ENCODE results near the gene ARHGEF38. TPM values are rescaled to one million over a fixed set of nuclear protein-coding genes. Genes with fewer than 3 reads are reported as not detected.

ARHGEF38 gene
- total and polyA plus RNA-seq, 12 donors, result 0.28 TPM; not detected in 11

DNA sequence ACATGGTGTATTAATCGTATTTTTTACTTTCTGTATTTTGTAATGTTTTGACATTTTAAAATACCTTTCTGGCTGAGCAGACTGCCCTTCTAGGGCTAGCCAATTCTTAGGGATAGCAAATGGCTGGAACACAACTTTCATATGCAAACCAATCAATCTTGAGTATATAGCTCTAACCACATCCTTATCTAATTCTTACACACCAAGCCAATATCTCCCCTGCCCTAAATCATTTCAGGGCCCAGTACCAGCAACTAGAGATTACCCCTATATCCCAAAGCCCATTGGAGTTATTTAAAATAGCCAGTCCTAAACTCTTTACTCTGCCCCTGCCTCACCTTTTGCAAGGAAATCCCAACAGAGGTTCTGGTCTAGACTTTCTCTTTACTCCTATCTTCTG, 97.8 kb downstream of the ARHGEF38 start:
- no peak overlapping the region for H3K4me3 ChIP-seq
- no peak overlapping the region for H3K27ac ChIP-seq
- H3K4me1 ChIP-seq, result no peaks in the 10 kb centered on the region
- DNase-seq, result no peak
- ATAC-seq, result no peak
- no peaks in the 10 kb centered on the region for H3K27me3 ChIP-seq
- 76 to 82% methylated on average over 1 of the region's 1 CpG for WGBS, 2 donors
- TF ChIP-seq, protein P1, sequence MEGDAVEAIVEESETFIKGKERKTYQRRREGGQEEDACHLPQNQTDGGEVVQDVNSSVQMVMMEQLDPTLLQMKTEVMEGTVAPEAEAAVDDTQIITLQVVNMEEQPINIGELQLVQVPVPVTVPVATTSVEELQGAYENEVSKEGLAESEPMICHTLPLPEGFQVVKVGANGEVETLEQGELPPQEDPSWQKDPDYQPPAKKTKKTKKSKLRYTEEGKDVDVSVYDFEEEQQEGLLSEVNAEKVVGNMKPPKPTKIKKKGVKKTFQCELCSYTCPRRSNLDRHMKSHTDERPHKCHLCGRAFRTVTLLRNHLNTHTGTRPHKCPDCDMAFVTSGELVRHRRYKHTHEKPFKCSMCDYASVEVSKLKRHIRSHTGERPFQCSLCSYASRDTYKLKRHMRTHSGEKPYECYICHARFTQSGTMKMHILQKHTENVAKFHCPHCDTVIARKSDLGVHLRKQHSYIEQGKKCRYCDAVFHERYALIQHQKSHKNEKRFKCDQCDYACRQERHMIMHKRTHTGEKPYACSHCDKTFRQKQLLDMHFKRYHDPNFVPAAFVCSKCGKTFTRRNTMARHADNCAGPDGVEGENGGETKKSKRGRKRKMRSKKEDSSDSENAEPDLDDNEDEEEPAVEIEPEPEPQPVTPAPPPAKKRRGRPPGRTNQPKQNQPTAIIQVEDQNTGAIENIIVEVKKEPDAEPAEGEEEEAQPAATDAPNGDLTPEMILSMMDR (IDR thresholded peaks at IDR 0.05), result no peak
- intact Hi-C loops (cut with DNase I), result loop anchor here in 1 of 10 donors (10.0 kb wide), 1 partner anchor 125 kb away; no protein-coding TSS in a partner anchor
- H3K36me3 ChIP-seq, result no peaks in the 10 kb centered on the region
- no peaks in the 10 kb centered on the region for H3K9me3 ChIP-seq

DNA sequence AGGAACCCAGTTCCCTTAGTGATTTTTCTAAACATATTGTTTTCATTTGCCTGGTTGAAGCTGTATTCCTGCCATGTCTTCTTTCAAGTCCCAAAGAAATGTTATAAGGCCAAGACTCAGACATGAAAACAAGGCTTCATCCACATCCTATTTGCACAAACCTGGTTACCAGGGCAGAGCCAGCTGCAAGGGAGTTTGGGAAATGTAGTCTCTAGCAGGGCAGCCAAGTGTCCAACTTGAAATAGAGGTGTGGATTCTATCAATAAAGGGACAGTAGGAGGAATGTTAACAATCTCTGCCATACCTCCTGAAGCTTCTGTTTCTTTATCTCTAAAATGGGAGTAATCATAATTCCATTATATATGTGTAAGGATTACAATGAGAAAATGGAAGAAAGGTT, 99.5 kb downstream of the ARHGEF38 start:
- Histone ChIP-seq H3K9me3 (no peaks in the 10 kb centered on the region), H3K36me3 (no peaks in the 10 kb centered on the region), H3K27ac (no peak overlapping the region), H3K27me3 (no peaks in the 10 kb centered on the region), H3K4me1 (no peaks in the 10 kb centered on the region), H3K4me3 (no peak overlapping the region)
- intact Hi-C loops (cut with DNase I), result loop anchor here in 1 of 10 donors (10.0 kb wide), 1 partner anchor 127 kb away; no protein-coding TSS in a partner anchor
- ATAC-seq, result no peak
- TF ChIP-seq, protein P1 (IDR thresholded peaks at IDR 0.05), result no peak
- DNase-seq, result no peak

DNA sequence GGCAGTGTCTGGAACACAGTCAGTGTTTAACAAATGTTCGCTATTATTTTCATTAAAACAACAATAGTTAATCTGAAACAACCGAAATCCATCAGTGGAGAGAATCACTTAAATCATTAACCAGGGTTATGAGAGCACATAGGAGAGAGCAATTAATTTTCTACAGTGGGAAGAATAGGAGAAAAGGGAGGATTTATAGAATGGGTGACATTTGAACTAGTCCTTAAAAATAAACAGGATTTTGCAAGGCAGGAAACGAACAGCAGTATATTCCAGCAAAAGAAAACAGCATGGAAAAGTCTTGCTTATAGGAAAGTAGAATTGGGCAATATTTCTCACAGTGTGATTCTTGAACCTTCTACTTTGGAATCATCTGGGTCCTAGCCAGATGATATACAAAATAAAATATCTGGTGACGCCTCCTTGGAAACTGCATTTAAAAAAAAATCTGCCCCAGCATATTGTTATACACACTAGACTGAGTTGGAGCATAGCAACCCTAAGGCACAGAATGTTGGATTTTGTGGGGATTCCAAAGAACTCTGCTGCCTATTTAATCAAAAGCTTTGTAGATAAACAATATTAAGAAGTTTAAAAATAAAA, 100.0 kb downstream of the ARHGEF38 start:
- no peak for DNase-seq
- TF ChIP-seq, protein P1 (IDR thresholded peaks at IDR 0.05), result no peak

DNA sequence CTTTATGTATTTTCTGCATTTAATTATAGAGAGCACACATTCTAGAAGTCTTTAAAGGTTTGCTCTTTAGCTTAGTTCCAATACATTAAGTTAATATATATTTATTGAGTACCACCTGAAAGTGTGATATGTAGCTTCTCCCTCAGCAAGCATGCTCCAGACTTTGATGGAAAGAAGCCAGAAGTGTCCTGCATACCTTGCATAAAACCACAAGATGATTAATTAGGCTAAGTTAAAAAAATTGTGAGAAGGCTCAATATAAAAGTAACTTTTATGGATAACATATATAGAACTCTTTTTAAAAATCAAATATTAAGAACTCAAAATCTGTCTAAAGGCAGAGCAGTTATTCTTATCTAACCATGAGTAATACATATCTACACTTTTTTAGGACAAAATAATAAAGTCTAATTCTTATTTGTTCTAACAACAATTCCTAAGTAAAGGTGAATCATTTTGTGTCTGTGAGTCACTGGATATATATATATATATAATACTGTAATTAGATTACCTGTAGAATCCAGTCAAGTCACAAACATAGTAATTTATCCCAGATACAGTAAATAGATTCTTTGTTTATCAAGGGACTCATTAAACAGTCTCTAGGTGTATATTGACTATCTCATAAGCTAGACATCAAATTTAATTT, 104.8 kb downstream of the ARHGEF38 start:
- intact Hi-C loops (cut with DNase I), result loop anchor here in 1 of 10 donors (10.0 kb wide), 1 partner anchor 132 kb away; no protein-coding TSS in a partner anchor
- DNase-seq, result no peak
- TF ChIP-seq, protein P1 (IDR thresholded peaks at IDR 0.05), result no peak
- Histone ChIP-seq H3K36me3 (no peaks in the 10 kb centered on the region), H3K4me3 (no peak overlapping the region), H3K9me3 (no peaks in the 10 kb centered on the region), H3K4me1 (no peaks in the 10 kb centered on the region), H3K27ac (no peak overlapping the region), H3K27me3 (no peaks in the 10 kb centered on the region)
- ATAC-seq, result no peak

More for the DNA sequence above, 100.0 kb downstream of the ARHGEF38 start:
- no peaks in the 10 kb centered on the region for H3K27me3 ChIP-seq
- no peak overlapping the region for H3K4me3 ChIP-seq
- H3K9me3 ChIP-seq, result no peaks in the 10 kb centered on the region
- H3K4me1 ChIP-seq, result no peaks in the 10 kb centered on the region
- intact Hi-C loops (cut with DNase I), result loop anchor here in 1 of 10 donors (10.0 kb wide), 1 partner anchor 128 kb away; no protein-coding TSS in a partner anchor
- H3K27ac ChIP-seq, result no peak overlapping the region
- no peak for ATAC-seq
- WGBS, 2 donors, result 72 to 84% methylated on average over 4 of the region's 4 CpGs
- no peaks in the 10 kb centered on the region for H3K36me3 ChIP-seq
